WTC11 (cell line): ENCODE results near the gene NUDT16. TPM values are rescaled to one million over a fixed set of nuclear protein-coding genes. Genes with fewer than 3 reads are reported as not detected.

Experiments used
- ATAC-seq: fragments of 200-7000 bp; cut with Tn5 transposase; 2 replicates; pipeline ENCODE4 v1.10.0; 2021; ENCODE audit warnings: mild to moderate bottlenecking, moderate library complexity
- CTCF ChIA-PET: fragments of 300-600 bp; sonication (Branson Sonifier 250); formaldehyde crosslinking; loops from one replicate; lab custom pipeline; 2021; ENCODE audit warnings: antibody characterized with exemption; lab: Charles Lee
- POLR2A ChIA-PET: fragments of 350-600 bp; sonication (Branson Sonifier 250); formaldehyde crosslinking; loops from one replicate; lab custom pipeline; 2021; ENCODE audit warnings: antibody characterized with exemption; lab: Charles Lee
- DNase-seq: peaks from one replicate; pipeline ENCODE4 v3.0.0; 2021; ENCODE audit warnings: low spot score
- H3K27ac Mint-ChIP-seq: 2 replicates; pipeline ENCODE4 v1.8.0; 2021; ENCODE audit warnings: mixed read lengths
- H3K27me3 Mint-ChIP-seq: 2 replicates; pipeline ENCODE4 v1.8.0; 2021; ENCODE audit warnings: low read depth, mild to moderate bottlenecking, moderate library complexity, mixed read lengths
- H3K36me3 Mint-ChIP-seq: 2 replicates; pipeline ENCODE4 v1.8.0; 2021; ENCODE audit warnings: mixed read lengths
- H3K4me1 Mint-ChIP-seq: 2 replicates; pipeline ENCODE4 v1.8.0; 2022; ENCODE audit warnings: mixed read lengths
- H3K4me3 Mint-ChIP-seq: 2 replicates; pipeline ENCODE4 v1.8.0; 2021; ENCODE audit warnings: mild to moderate bottlenecking, moderate library complexity, mixed read lengths
- H3K9me3 Mint-ChIP-seq: 2 replicates; pipeline ENCODE4 v1.8.0; 2021; ENCODE audit warnings: mixed read lengths
- CREB1 ChIP-seq: sonication (generic); formaldehyde crosslinking; IDR thresholded peaks from 2 replicates; pipeline ENCODE4 v1.8.0; 2023; ENCODE audit warnings: mild to moderate bottlenecking, missing genetic modification reagents
- ESRRA ChIP-seq: sonication (generic); formaldehyde crosslinking; IDR thresholded peaks from 2 replicates; pipeline ENCODE4 v1.8.1; 2022; ENCODE audit warnings: mild to moderate bottlenecking, missing genetic modification reagents, borderline replicate concordance
- FOXK1 ChIP-seq: sonication (generic); formaldehyde crosslinking; IDR thresholded peaks from 2 replicates; pipeline ENCODE4 v1.8.0; 2022; ENCODE audit warnings: mild to moderate bottlenecking, moderate library complexity, missing genetic modification reagents
- GRHL2 ChIP-seq: fragments of 250-450 bp; sonication (Bioruptor Pico); IDR thresholded peaks from 2 replicates; pipeline ENCODE4 v1.8.0; 2022; ENCODE audit warnings: mild to moderate bottlenecking, moderate library complexity; ENCODE audit not compliant: insufficient replicate concordance, severe bottlenecking
- HMGA2 ChIP-seq: fragments of 250-450 bp; sonication (Bioruptor Pico); IDR thresholded peaks from 2 replicates; pipeline ENCODE4 v1.4.0; 2021; ENCODE audit warnings: mild to moderate bottlenecking, moderate library complexity
- NFATC4 ChIP-seq: fragments of 250-450 bp; sonication (Bioruptor Pico); IDR thresholded peaks from 2 replicates; pipeline ENCODE4 v1.9.0; 2021; ENCODE audit warnings: mild to moderate bottlenecking
- NR2C2 ChIP-seq: sonication (generic); formaldehyde crosslinking; IDR thresholded peaks from 2 replicates; pipeline ENCODE4 v1.8.0; 2022; ENCODE audit warnings: mild to moderate bottlenecking, missing genetic modification reagents
- OVOL2 ChIP-seq: fragments of 250-450 bp; sonication (Bioruptor Pico); IDR thresholded peaks from 2 replicates; pipeline ENCODE4 v1.9.0; 2021; ENCODE audit warnings: mild to moderate bottlenecking, borderline replicate concordance
- PRRX2 ChIP-seq: fragments of 250-450 bp; sonication (Bioruptor Pico); IDR thresholded peaks from 2 replicates; pipeline ENCODE4 v1.8.0; 2021; ENCODE audit warnings: mild to moderate bottlenecking
- RORB ChIP-seq: fragments of 250-450 bp; sonication (Bioruptor Pico); IDR thresholded peaks from 2 replicates; pipeline ENCODE4 v1.9.0; 2021; ENCODE audit warnings: mild to moderate bottlenecking
- TEAD4 ChIP-seq: sonication (generic); formaldehyde crosslinking; IDR thresholded peaks from 2 replicates; pipeline ENCODE4 v1.8.0; 2022; ENCODE audit warnings: mild to moderate bottlenecking, missing genetic modification reagents
- total RNA-seq: library from RNA; stranded (reverse); gene quantifications from 3 replicates; pipeline ENCODE4 v1.2.3, GENCODE V29; 2021
- TF ChIP-seq, protein P1 (sequence below): sonication (generic); formaldehyde crosslinking; IDR thresholded peaks from 2 replicates; pipeline ENCODE4 v1.8.1; 2022; ENCODE audit warnings: low read depth, mild to moderate bottlenecking, moderate library complexity, missing genetic modification reagents, borderline replicate concordance
- TF ChIP-seq, protein P2 (sequence below): sonication (generic); formaldehyde crosslinking; IDR thresholded peaks from 2 replicates; pipeline ENCODE4 v1.8.0; 2022; ENCODE audit warnings: missing genetic modification reagents
- TF ChIP-seq, protein P3 (sequence below): sonication (generic); formaldehyde crosslinking; IDR thresholded peaks from 2 replicates; pipeline ENCODE4 v1.8.1; 2022; ENCODE audit warnings: missing genetic modification reagents, borderline replicate concordance
- TF ChIP-seq, protein P4 (sequence below): sonication (generic); formaldehyde crosslinking; IDR thresholded peaks from 2 replicates; pipeline ENCODE4 v1.8.0; 2023; ENCODE audit warnings: missing genetic modification reagents
- TF ChIP-seq, protein P5 (sequence below): sonication (generic); formaldehyde crosslinking; conservative IDR thresholded peaks from 2 replicates; pipeline ENCODE4 v1.8.1; 2022; ENCODE audit warnings: mild to moderate bottlenecking, missing genetic modification reagents
- TF ChIP-seq, protein P6 (sequence below): sonication (generic); formaldehyde crosslinking; IDR thresholded peaks from 2 replicates; pipeline ENCODE4 v1.8.0; 2022; ENCODE audit warnings: mild to moderate bottlenecking, missing genetic modification reagents
- TF ChIP-seq, protein P7 (sequence below): sonication (generic); formaldehyde crosslinking; conservative IDR thresholded peaks from 2 replicates; pipeline ENCODE4 v1.8.1; 2023; ENCODE audit warnings: mild to moderate bottlenecking, low read depth, missing genetic modification reagents, moderate library complexity
- TF ChIP-seq, protein P8 (sequence below): sonication (generic); formaldehyde crosslinking; IDR thresholded peaks from 2 replicates; pipeline ENCODE4 v1.8.1; 2022; ENCODE audit warnings: low read depth, missing genetic modification reagents, borderline replicate concordance

The NUDT16 gene
- total RNA-seq, 1 experiment from 2014 or later: 17.2 TPM

DNA sequence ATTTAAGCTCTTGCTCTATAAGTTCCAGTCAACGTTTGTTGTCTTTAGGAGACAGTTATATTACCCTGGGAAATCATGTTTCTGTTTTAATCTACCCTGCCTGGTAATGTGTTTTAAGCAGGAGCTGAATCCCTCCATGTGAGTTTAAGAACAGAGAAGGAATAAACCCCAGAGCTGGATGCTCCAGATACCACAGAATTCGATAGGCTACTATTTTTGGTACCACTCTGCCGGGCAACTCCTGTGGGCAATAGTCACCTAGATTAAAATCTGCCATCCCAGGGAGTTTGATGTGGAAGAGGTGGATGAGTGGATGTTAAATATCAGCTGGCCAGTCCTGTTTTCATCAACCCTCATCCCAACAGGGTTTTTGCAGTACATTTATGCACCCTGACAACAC, 20.4 kb downstream of the NUDT16 start (continued):
- TF ChIP-seq HMGA2 (CRISPR knock-in tag) (no peak), RORB (CRISPR knock-in tag) (no peak), ESRRA (no peak), GRHL2 (CRISPR knock-in tag) (no peak), OVOL2 (no peak)
- TF ChIP-seq, protein P1, sequence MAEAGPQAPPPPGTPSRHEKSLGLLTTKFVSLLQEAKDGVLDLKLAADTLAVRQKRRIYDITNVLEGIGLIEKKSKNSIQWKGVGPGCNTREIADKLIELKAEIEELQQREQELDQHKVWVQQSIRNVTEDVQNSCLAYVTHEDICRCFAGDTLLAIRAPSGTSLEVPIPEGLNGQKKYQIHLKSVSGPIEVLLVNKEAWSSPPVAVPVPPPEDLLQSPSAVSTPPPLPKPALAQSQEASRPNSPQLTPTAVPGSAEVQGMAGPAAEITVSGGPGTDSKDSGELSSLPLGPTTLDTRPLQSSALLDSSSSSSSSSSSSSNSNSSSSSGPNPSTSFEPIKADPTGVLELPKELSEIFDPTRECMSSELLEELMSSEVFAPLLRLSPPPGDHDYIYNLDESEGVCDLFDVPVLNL (CRISPR knock-in tag): no peak
- TF ChIP-seq, protein P2, sequence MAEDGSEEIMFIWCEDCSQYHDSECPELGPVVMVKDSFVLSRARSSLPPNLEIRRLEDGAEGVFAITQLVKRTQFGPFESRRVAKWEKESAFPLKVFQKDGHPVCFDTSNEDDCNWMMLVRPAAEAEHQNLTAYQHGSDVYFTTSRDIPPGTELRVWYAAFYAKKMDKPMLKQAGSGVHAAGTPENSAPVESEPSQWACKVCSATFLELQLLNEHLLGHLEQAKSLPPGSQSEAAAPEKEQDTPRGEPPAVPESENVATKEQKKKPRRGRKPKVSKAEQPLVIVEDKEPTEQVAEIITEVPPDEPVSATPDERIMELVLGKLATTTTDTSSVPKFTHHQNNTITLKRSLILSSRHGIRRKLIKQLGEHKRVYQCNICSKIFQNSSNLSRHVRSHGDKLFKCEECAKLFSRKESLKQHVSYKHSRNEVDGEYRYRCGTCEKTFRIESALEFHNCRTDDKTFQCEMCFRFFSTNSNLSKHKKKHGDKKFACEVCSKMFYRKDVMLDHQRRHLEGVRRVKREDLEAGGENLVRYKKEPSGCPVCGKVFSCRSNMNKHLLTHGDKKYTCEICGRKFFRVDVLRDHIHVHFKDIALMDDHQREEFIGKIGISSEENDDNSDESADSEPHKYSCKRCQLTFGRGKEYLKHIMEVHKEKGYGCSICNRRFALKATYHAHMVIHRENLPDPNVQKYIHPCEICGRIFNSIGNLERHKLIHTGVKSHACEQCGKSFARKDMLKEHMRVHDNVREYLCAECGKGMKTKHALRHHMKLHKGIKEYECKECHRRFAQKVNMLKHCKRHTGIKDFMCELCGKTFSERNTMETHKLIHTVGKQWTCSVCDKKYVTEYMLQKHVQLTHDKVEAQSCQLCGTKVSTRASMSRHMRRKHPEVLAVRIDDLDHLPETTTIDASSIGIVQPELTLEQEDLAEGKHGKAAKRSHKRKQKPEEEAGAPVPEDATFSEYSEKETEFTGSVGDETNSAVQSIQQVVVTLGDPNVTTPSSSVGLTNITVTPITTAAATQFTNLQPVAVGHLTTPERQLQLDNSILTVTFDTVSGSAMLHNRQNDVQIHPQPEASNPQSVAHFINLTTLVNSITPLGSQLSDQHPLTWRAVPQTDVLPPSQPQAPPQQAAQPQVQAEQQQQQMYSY (CRISPR knock-in tag): no peak

DNA sequence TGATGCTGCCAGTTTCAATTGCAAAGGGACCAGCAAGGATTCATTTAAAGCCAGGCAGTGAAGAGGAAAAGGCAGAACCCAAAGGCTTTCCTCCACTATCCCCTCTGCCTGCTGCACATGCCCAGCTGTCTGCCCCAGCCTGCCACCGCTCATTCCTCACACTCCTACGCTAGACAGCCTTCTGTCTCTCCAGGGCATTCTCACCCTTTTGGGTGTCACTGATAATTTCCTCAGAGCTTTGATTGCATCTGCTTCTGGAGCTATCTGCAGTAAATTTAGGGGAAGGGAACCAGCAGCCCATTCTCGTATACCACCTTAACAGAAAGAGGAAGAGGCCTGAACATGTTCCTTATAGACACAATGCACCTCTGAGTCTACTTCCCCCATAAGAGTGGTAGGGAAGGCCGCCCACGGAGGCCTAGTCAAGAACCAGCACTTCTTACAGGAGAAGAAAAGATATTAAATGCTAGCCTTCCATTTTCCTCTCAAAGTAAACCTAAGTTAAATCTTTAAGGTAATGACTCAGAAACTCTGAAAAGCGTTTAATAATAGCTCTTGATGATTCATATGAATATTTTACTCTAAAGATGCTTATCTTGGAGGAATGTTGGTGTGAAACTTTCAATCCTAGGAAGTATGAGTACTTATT, 20.9 kb downstream of the NUDT16 start:
- DNase-seq: no peak
- Mint-ChIP-seq H3K4me3 (no peak overlapping the region), H3K9me3 (peaks cover 27% of the 10 kb centered on the region), H3K36me3 (0 out of 2 replicates have a peak, but pooled peaks cover 2% of the 10 kb centered on the region), H3K4me1 (no peaks in the 10 kb centered on the region), H3K27me3 (no peaks in the 10 kb centered on the region), H3K27ac (no peak overlapping the region)
- no peak for ATAC-seq
- POLR2A ChIA-PET: no interaction called here
- CTCF ChIA-PET: no interaction called here
- TF ChIP-seq NR2C2 (CRISPR knock-in tag) (no peak), NFATC4 (no peak), TEAD4 (CRISPR knock-in tag) (no peak), PRRX2 (no peak), FOXK1 (CRISPR knock-in tag) (no peak), CREB1 (CRISPR knock-in tag) (no peak), OVOL2 (no peak)
- TF ChIP-seq, protein P3, sequence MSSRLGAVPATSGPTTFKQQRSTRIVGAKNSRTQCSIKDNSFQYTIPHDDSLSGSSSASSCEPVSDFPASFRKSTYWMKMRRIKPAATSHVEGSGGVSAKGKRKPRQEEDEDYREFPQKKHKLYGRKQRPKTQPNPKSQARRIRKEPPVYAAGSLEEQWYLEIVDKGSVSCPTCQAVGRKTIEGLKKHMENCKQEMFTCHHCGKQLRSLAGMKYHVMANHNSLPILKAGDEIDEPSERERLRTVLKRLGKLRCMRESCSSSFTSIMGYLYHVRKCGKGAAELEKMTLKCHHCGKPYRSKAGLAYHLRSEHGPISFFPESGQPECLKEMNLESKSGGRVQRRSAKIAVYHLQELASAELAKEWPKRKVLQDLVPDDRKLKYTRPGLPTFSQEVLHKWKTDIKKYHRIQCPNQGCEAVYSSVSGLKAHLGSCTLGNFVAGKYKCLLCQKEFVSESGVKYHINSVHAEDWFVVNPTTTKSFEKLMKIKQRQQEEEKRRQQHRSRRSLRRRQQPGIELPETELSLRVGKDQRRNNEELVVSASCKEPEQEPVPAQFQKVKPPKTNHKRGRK: no peak
- TF ChIP-seq, protein P4, sequence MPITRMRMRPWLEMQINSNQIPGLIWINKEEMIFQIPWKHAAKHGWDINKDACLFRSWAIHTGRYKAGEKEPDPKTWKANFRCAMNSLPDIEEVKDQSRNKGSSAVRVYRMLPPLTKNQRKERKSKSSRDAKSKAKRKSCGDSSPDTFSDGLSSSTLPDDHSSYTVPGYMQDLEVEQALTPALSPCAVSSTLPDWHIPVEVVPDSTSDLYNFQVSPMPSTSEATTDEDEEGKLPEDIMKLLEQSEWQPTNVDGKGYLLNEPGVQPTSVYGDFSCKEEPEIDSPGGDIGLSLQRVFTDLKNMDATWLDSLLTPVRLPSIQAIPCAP: no peak
- TF ChIP-seq, protein P5, sequence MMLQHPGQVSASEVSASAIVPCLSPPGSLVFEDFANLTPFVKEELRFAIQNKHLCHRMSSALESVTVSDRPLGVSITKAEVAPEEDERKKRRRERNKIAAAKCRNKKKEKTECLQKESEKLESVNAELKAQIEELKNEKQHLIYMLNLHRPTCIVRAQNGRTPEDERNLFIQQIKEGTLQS (CRISPR knock-in tag): no peak
- TF ChIP-seq, protein P6, sequence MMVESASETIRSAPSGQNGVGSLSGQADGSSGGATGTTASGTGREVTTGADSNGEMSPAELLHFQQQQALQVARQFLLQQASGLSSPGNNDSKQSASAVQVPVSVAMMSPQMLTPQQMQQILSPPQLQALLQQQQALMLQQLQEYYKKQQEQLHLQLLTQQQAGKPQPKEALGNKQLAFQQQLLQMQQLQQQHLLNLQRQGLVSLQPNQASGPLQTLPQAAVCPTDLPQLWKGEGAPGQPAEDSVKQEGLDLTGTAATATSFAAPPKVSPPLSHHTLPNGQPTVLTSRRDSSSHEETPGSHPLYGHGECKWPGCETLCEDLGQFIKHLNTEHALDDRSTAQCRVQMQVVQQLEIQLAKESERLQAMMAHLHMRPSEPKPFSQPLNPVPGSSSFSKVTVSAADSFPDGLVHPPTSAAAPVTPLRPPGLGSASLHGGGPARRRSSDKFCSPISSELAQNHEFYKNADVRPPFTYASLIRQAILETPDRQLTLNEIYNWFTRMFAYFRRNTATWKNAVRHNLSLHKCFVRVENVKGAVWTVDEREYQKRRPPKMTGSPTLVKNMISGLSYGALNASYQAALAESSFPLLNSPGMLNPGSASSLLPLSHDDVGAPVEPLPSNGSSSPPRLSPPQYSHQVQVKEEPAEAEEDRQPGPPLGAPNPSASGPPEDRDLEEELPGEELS: no peak
- TF ChIP-seq, protein P7, sequence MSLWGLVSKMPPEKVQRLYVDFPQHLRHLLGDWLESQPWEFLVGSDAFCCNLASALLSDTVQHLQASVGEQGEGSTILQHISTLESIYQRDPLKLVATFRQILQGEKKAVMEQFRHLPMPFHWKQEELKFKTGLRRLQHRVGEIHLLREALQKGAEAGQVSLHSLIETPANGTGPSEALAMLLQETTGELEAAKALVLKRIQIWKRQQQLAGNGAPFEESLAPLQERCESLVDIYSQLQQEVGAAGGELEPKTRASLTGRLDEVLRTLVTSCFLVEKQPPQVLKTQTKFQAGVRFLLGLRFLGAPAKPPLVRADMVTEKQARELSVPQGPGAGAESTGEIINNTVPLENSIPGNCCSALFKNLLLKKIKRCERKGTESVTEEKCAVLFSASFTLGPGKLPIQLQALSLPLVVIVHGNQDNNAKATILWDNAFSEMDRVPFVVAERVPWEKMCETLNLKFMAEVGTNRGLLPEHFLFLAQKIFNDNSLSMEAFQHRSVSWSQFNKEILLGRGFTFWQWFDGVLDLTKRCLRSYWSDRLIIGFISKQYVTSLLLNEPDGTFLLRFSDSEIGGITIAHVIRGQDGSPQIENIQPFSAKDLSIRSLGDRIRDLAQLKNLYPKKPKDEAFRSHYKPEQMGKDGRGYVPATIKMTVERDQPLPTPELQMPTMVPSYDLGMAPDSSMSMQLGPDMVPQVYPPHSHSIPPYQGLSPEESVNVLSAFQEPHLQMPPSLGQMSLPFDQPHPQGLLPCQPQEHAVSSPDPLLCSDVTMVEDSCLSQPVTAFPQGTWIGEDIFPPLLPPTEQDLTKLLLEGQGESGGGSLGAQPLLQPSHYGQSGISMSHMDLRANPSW: no peak
- TF ChIP-seq, protein P8, sequence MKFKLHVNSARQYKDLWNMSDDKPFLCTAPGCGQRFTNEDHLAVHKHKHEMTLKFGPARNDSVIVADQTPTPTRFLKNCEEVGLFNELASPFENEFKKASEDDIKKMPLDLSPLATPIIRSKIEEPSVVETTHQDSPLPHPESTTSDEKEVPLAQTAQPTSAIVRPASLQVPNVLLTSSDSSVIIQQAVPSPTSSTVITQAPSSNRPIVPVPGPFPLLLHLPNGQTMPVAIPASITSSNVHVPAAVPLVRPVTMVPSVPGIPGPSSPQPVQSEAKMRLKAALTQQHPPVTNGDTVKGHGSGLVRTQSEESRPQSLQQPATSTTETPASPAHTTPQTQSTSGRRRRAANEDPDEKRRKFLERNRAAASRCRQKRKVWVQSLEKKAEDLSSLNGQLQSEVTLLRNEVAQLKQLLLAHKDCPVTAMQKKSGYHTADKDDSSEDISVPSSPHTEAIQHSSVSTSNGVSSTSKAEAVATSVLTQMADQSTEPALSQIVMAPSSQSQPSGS (CRISPR knock-in tag): no peak
